ENCODE data around the gene NDUFA6. TPM values are rescaled to one million over a fixed set of nuclear protein-coding genes. Genes with fewer than 3 reads are reported as not detected.

NDUFA6 gene
- total RNA-seq, 1 donor from 2014 or later: 65.9 TPM

Other genes starting within 250 kb of the NDUFA6 start
- not detected in 2 replicates for gene SHISA8, start 175.7 kb downstream of the NDUFA6 start, total RNA-seq
- 0.13 TPM in 1 of 2 replicates, not detected in the other for gene TNFRSF13C, start 164.0 kb downstream of the NDUFA6 start, total RNA-seq
- 22.1 and 35.4 TPM in 2 replicates for gene CENPM, start 143.6 kb downstream of the NDUFA6 start, total RNA-seq
- gene SEPTIN3, start 121.3 kb downstream of the NDUFA6 start, total RNA-seq: 0.07 TPM in 2 replicates
- gene WBP2NL, start 92.0 kb downstream of the NDUFA6 start, total RNA-seq: 0.18 and 0.20 TPM in 2 replicates
- 46.4 and 56.8 TPM in 2 replicates for gene NAGA, start 20.0 kb downstream of the NDUFA6 start, total RNA-seq
- 17.5 and 25.4 TPM in 2 replicates for gene PHETA2, start 16.5 kb downstream of the NDUFA6 start, total RNA-seq
- 10.8 and 14.5 TPM in 2 replicates for gene SMDT1, start 11.1 kb downstream of the NDUFA6 start, total RNA-seq
- 0.13 and 0.14 TPM in 2 replicates for gene CYP2D6, start 40.0 kb upstream of the NDUFA6 start, total RNA-seq
- 21.9 and 23.3 TPM in 2 replicates for gene TCF20, start 179.9 kb upstream of the NDUFA6 start, total RNA-seq

All from pulmonary artery endothelial cell (primary cell).